ENCODE data around the gene FRAT1.

FRAT1 gene

GRCh38 chr10:97311111-97311626, 7.9 kb upstream of the FRAT1 start:
- no peak for DNase-seq

GRCh38 chr10:97312897-97313296, 6.2 kb upstream of the FRAT1 start:
- no peak for DNase-seq

- no peak for DNase-seq
Measured at GRCh38 chr10:97314671-97315070, 4.4 kb upstream of the FRAT1 start.

GRCh38 chr10:97319671-97320479, 804 bp downstream of the FRAT1 start:
- peak; percentile 71 for DNase-seq

- no peak for DNase-seq
Measured at GRCh38 chr10:97320480-97321031, 1.5 kb downstream of the FRAT1 start.

- DNase-seq, result peak; percentile 7
Measured at GRCh38 chr10:97321032-97321803, 2.1 kb downstream of the FRAT1 start.

GRCh38 chr10:97321804-97322190, 2.7 kb downstream of the FRAT1 start:
- DNase-seq, result no peak

- DNase-seq, result no peak
Measured at GRCh38 chr10:97323501-97323900, 4.4 kb downstream of the FRAT1 start.

GRCh38 chr10:97325754-97326153, 6.7 kb downstream of the FRAT1 start:
- no peak for DNase-seq

- no peak for DNase-seq
Measured at GRCh38 chr10:97327348-97328294, 8.6 kb downstream of the FRAT1 start.

- no peak for DNase-seq
Measured at GRCh38 chr10:97328646-97329453, 9.8 kb downstream of the FRAT1 start.

GRCh38 chr10:97329766-97330165, 10.7 kb downstream of the FRAT1 start:
- no peak for DNase-seq

- DNase-seq, result no peak
Measured at GRCh38 chr10:97331153-97331703, 12.2 kb downstream of the FRAT1 start.

GRCh38 chr10:97332591-97333350, 13.7 kb downstream of the FRAT1 start:
- DNase-seq, result no peak

GRCh38 chr10:97333351-97333600, 14.2 kb downstream of the FRAT1 start:
- no peak for DNase-seq

GRCh38 chr10:97333601-97334369, 14.7 kb downstream of the FRAT1 start:
- DNase-seq, result peak; percentile 17

- DNase-seq, result peak; percentile 89
Measured at GRCh38 chr10:97334370-97335175, 15.5 kb downstream of the FRAT1 start, which contains the start of gene FRAT2. Gene FRAT2, minus strand, starts transcription at chr10:97334729. Its CDS starts 157 bp downstream, at chr10:97334572.

GRCh38 chr10:97335188-97335619, 16.1 kb downstream of the FRAT1 start:
- DNase-seq, result no peak

- DNase-seq, result no peak
Measured at GRCh38 chr10:97336006-97336405, 16.9 kb downstream of the FRAT1 start.
